GM06990 (cell line): ENCODE data around the gene HOXA5.

Source experiments
- DNase-seq: peaks from one replicate; pipeline ENCODE4 v3.0.0-alpha.2; 2011; ENCODE audit not compliant: insufficient read length; ENCODE audit errors: extremely low read depth
- H3K27me3 ChIP-seq: replicated peaks from 2 replicates; pipeline ENCODE4 v1.6.0; 2011; ENCODE audit warnings: low read length; ENCODE audit not compliant: control insufficient read depth, insufficient read depth
- H3K36me3 ChIP-seq: 2 replicates; pipeline ENCODE4 v1.5.1; 2011; ENCODE audit warnings: low read length; ENCODE audit not compliant: control insufficient read depth, insufficient read depth
- H3K4me3 ChIP-seq: replicated peaks from 2 replicates; pipeline ENCODE4 v1.5.1; 2011; ENCODE audit warnings: low read depth, mild to moderate bottlenecking, control low read depth, low read length
- TF ChIP-seq, protein P1 (sequence below): IDR thresholded peaks from 2 replicates; pipeline ENCODE4 v1.5.1; 2011; ENCODE audit warnings: low read length, control low read depth, mild to moderate bottlenecking, inconsistent platforms; ENCODE audit not compliant: insufficient read depth, poor library complexity, severe bottlenecking

The HOXA5 gene

GRCh38 chr7:27091941-27092818 is 51.3 kb downstream of the HOXA5 start:
- H3K36me3 ChIP-seq: no peaks in the 10 kb centered on the region
- H3K27me3 ChIP-seq: no peaks in the 10 kb centered on the region
- DNase-seq: no peak
- no peak overlapping the region for H3K4me3 ChIP-seq
- TF ChIP-seq, protein P1, sequence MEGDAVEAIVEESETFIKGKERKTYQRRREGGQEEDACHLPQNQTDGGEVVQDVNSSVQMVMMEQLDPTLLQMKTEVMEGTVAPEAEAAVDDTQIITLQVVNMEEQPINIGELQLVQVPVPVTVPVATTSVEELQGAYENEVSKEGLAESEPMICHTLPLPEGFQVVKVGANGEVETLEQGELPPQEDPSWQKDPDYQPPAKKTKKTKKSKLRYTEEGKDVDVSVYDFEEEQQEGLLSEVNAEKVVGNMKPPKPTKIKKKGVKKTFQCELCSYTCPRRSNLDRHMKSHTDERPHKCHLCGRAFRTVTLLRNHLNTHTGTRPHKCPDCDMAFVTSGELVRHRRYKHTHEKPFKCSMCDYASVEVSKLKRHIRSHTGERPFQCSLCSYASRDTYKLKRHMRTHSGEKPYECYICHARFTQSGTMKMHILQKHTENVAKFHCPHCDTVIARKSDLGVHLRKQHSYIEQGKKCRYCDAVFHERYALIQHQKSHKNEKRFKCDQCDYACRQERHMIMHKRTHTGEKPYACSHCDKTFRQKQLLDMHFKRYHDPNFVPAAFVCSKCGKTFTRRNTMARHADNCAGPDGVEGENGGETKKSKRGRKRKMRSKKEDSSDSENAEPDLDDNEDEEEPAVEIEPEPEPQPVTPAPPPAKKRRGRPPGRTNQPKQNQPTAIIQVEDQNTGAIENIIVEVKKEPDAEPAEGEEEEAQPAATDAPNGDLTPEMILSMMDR: no peak

DNA sequence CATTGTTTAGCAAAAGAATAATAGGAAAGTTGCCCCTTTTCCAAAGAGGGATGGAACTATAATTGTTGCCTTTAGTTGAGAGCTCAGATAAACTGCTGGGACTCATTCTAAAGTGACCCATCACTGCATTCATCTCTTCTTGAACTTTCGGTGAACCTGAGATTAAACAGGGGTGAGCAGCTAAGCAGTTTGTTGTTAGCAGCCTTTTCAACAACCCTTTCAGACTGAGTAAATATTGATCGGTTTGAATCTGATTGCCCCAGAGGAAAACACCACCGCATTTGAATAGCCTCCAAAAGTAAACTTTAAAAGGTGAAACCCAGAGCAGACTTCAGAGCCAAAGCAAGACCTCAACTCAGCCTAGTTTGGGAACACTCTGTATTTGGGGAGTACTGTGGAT is 52.4 kb downstream of the HOXA5 start:
- TF ChIP-seq, protein P1: no peak
- no peak for DNase-seq
- H3K27me3 ChIP-seq: no peaks in the 10 kb centered on the region
- no peak overlapping the region for H3K4me3 ChIP-seq
- no peaks in the 10 kb centered on the region for H3K36me3 ChIP-seq
